Activated CD4-positive, alpha-beta T cell treated with anti-CD3 and anti-CD28 coated beads, Interleukin-2, amount 50 U/mL, for 1 hour (primary cell): Measurements from ENCODE around the gene ACTG1.

Experiments
- DNase-seq: peaks from one replicate; pipeline ENCODE4 v3.0.0-alpha.2; 2020

Gene ACTG1

DNA sequence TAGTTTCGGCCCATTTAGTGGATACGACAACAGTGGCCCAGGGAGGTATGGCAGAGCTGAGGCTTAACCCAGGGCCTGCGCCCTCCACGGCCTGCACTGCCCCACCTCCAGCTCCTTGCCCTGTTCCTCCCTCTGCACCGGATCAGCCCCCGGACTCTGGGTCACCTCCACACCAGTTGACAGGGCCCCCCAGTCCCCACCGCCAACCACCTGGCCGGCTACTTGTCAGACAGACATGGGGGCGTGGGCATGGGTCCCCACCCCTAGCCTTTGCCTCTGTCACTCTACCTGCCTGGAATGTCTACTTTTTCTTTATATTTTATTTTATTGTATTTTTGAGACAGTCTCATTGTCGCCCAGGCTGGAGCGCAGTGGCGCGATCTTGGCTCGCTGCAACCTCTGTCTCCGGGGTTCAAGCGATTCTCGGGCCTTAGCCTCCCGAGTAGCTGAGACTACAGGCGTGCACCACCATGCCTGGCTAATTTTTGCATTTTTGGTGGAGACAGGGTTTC, 3.0 kb upstream of the ACTG1 start:
- no peak for DNase-seq

DNA sequence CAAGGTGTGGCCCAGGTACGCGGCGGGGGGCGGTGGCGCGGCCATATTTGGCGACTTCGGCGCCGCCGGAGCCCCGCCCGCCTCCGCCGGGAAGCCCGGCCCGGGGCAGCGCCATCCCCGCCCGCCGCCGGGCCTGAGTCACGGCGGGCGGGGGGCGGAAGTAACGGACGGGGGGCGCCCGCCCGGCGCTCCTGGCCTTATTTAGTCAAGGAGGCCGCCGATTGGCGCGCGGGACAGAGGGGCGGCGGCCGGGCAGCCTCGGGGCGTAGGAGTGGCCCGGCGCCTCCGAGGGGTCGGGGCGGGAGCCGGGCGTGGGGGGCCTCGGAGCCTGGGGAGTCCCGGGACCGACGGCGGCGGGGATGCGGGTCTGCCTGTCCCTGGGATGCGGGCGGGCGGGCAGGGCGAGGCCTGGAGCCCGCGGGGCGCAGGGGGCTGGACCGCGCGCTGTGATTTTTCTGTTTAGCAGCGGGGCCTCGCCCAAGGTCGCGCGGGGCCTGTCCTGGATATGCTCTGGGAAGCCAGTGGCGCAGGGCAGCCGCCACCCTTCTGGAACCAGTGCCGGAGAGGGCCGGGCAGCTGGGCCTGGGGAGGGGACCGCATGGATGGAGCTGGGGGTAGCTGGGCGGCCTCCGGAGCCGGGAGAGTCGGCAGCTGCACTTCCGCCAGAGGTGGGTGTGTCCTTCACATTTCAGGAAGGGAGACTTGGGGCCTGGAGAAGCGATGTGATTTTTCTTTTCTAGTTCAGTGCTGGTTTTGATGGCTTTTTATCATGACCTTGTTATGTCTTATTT, 2.3 kb upstream of the ACTG1 start:
- peak; percentile 64 for DNase-seq

DNA sequence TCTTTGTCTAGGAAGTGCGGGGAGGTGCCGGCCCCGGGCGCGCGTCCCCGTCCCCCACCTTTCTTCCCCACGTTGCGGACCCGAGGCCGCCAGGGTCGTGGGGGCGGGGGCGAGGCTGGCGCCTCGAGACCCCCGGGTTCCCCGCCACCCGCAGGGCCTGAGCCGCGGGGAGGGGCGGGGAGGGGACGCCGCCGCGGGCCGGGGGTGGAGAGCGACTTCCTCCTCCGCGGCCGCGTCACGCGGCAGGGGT, 1.8 kb upstream of the ACTG1 start:
- DNase-seq: no peak

DNA sequence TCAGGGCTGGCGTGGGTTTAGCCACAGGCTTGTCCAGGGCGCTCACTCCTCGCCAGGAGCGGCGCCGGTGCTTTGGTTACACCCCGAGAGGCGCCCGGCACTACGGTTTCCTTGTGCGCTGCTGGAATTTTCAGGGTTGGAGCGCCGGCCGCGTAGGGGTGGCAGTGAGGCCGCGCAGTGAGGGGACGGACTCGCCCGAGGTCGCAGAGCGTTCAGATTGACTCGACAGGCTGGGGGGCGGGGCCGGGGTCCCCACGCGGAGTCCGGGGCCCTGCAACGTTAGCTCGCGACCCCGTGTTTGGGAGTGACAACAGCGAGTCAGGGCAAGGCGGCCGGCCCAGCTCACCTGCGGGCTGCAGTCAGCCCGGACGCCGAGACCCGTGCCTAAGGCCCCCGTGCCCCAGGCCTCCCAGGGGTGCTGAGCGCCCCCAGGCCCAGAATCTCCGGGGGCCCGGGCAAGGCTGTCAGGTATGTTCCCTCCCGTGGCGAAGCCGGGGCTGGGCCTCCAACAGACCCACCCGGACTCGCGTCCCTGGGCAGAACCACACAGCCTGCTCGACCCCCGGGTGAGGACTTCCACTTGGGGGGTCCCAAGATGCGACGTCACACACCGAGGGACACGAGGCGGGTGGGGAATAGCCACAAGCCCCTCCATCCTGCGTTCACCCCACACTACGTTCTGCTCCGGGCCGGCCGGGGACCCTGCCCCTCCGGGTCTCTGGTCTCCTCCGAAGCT, 1.3 kb upstream of the ACTG1 start:
- DNase-seq: peak; percentile 22

DNA sequence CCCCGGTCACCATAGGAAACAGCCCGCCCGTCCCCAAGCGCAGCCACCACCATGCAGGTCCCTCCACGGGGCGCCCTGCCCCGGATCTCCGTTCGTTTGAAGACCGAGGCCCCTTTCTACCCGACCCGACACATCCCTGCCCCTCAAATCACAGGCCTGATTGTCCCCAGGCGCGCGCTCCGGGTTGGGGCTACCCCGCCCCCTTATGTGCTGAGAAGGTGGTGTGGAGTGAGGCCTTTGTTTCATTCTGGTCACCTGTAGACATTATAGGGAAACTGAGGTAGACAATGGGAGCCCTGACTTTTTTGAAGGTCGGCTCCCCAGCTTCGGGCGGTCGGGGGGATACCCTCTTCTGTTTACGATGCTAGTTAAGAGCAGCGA, 763 bp upstream of the ACTG1 start:
- peak; percentile 46 for DNase-seq

DNA sequence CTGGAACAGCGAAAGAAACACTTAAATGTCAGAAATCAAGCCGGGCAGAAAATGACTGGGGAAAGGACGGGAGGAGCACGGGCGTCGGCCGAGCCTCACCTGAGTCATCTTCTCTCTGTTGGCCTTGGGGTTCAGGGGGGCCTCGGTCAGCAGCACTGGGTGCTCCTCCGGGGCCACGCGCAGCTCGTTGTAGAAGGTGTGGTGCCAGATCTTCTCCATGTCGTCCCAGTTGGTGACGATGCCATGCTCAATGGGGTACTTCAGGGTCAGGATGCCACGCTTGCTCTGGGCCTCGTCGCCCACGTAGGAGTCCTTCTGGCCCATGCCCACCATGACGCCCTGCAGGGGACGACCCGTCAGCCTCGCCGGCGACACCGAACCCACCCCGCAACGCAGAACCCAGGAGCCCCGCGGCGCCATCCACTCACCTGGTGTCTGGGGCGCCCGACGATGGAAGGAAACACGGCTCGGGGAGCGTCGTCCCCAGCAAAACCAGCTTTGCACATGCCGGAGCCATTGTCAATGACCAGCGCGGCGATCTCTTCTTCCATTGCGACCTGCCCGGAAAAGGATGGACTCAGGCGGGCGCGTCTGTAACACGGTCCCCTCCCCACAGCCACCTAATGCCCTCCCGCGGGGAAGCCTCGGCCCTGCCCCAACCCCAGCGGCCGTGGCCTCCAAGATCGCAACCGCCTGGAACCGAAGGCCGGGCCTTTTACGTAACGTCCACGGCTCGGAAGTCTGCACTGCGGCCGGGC, 616 bp downstream of the ACTG1 start:
- peak; percentile 33 for DNase-seq

DNA sequence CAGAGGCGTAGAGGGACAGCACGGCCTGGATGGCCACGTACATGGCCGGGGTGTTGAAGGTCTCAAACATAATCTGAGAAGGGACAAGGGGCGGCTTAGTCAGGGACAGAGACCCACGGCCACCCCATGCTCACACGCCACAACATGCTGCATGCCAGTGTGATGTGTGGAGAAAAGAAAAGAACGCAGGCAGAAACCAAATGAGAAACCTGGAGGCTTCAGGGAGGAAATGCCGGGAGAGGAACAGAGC, 1.1 kb downstream of the ACTG1 start:
- no peak for DNase-seq

DNA sequence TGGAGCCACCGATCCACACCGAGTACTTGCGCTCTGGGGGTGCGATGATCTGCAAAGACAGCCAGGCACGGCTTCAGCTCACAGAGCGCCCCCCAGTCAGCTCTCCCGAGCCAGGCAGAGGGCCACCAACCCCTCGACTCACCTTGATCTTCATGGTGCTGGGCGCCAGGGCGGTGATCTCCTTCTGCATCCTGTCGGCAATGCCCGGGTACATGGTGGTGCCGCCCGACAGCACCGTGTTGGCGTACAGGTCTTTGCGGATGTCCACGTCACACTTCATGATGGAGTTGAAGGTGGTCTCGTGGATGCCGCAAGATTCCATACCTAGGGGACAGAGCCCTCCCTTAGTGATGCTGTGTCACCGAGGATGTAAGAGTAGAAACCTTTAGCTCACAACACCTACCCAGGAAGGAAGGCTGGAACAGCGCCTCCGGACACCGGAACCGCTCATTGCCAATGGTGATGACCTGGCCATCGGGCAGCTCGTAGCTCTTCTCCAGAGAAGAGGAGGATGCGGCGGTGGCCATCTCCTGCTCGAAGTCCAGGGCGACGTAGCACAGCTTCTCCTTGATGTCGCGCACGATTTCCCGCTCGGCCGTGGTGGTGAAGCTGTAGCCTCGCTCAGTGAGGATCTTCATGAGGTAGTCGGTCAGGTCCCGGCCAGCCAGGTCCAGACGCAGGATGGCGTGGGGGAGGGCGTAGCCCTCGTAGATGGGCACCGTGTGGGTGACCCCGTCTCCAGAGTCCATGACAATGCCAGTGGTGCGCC, 1.6 kb downstream of the ACTG1 start:
- peak; percentile 38 for DNase-seq

DNA sequence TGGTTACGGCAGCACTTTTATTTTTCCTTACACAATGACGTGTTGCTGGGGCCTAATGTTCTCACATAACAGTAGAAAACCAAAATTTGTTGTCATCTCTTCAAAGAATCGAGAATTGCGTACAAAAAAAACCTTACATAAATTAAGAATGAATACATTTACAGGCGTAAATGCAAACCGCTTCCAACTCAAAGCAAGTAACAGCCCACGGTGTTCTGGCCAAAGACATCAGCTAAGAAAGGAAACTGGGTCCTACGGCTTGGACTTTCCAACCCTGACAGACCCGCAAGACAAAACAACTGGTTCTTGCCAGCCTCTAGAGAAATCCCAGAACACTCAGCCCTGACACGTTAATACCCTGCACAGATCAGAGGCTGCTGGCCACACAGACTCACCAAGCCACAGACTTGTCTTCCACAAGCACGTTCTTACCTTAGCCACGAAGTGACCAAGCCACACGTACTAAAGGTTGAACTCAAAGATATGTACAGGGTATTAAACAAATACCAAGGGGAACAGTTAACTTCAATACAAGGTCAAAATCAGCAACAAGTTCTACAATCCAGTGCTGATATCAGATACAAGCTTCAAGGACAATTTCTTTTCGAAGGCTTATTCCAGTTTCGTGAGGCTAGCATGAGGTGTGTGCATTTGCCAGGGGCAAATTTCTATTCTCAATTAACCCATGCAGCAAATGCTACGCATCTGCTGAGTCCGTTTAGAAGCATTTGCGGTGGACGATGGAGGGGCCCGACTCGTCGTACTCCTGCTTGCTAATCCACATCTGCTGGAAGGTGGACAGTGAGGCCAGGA, 2.4 kb downstream of the ACTG1 start:
- no peak for DNase-seq

DNA sequence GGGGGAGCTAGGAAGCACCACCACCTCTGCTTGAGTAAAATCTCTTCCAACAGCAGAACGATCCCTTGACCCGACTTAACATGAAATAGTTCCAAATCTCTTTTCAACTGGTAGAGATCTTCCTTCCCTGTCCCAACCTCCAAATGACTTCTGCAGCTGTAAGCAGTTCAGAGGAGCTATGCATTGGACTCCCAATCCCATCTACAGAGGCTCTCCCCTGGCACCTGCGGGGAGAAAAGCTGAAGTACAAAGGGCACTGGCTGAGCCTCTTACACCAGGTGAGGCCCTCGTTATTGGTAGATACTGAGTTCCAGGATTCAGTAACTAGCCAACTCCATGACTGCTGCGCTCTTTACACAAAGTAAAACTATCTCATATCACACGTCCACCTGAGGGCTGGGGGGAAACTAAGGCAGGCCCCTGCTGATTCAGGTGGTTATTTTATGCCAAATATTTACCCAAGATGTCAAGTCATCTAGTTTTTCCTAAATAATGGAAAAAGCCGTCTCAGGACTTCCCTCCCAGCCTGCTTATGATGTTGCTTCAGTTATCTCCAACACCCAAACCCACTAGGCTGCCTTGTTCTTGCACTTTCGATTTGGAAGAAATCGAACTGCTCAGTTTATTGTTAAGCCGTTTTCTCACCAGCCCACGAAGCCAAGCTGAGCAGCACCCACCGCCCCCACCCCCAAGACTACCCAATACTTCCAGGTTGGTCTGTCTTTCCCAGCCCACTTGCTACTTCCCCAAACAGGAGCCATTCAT, 3.2 kb downstream of the ACTG1 start:
- no peak for DNase-seq

DNA sequence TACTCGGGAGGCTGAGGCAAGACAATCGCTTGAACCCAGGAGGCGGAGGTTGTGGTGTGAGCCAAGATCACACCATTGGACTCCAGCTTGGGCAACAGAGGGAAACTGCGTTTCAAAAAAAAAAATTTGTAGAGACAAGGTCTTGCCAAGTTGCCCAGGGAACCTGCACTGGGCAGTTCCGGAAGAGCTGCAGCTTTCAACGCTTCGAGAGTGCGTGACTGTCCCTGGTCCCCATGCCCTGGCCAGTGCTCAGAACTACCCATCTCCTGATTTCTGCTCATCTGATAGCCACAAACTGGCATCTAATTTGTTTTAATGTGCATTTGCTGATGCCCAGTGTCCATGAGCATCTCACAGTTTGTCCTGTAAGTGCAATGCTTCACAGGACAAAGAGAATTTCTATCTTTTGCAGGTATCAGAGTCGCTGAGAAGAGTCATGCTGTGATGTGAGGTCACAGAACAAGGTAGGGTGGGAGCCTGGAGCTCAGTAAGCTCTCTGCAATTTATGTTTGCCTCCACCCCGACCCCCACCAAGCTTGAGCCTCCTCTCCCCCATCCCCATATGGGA, 3.9 kb downstream of the ACTG1 start:
- DNase-seq: no peak

DNA sequence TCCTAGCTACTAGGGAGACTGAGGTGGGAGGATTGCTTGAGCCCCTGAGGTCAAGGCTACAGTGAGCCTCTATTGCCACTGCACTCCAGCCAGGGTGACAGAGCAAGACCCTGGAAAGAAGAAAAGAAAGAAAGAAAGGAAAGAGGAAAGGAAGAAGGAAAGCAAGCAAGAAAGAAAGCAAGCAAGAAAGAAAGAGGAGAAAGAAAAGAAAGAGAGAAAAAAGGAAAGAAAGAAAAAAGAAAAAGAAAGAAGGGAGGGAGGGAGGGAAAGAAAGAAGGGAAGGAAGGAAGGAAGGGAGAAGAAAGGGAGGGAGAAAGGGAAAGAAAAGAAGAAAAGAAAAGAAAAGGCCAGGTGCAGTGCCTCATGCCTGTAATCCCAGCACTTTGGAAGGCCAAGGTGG, 9.0 kb downstream of the ACTG1 start:
- DNase-seq: no peak

DNA sequence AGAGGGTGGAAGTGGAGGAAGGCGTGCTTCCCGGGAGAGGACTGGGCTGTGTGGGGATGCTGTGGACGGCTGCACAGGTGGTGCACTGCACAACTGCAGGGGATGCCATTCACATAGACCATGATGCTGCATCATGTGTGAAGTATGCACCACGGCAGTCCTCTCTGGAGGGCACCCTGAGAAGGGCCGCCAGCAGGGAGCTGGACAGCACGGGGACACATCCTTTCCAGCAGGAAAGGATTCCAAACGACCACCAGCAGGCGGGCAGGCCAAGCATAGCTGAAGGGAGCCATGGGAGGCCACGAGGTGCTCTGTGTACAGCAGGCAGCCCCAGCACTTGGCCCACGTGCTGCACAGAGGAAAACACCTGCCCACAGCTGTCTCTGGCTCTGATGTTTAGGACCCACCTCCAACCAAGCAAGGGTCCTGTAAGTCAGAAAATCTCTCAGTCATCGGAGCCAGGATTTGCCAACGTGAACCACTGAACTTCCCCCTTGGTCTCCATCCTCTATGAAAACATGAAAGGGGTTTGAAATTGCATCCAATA, 10.1 kb downstream of the ACTG1 start:
- no peak for DNase-seq

DNA sequence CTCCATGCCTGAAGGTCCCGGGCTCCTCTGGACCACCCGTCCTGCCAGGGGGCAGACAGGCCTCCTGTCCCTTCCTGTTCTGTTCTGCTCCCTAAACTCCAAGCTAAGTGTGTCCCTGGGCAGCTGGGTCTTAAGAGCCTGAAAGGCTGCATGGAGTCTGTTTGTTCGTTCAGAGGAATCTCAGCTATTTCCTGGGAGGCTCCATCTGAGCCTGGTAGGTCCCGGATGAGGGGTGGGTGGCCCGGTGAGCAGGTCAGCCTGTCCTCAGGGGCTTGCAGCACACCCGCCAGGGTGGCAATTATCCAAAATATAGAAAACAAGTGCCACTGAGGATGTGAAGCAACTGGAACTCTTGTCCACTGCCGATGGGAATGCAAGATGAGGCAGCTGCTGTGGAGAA, 12.6 kb downstream of the ACTG1 start:
- DNase-seq: no peak

DNA sequence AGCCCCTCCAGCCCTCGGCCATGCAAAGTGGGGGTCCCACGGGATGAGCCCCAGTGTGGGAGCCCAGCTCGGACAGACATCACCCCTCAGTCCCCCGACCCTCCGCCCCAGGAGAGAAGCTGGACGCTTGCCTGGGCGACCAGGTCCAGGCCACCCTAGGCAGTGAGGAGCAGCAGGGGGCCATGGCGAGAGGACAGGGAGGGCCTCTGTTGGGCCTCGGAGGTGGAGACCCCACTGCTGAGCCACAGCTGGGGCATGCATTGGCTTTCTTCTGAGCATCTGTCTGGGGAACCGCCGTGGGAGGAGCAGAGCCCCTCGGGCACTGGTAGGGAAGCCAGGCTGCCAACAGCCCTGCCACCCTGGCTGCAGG, 13.0 kb downstream of the ACTG1 start:
- no peak for DNase-seq

DNA sequence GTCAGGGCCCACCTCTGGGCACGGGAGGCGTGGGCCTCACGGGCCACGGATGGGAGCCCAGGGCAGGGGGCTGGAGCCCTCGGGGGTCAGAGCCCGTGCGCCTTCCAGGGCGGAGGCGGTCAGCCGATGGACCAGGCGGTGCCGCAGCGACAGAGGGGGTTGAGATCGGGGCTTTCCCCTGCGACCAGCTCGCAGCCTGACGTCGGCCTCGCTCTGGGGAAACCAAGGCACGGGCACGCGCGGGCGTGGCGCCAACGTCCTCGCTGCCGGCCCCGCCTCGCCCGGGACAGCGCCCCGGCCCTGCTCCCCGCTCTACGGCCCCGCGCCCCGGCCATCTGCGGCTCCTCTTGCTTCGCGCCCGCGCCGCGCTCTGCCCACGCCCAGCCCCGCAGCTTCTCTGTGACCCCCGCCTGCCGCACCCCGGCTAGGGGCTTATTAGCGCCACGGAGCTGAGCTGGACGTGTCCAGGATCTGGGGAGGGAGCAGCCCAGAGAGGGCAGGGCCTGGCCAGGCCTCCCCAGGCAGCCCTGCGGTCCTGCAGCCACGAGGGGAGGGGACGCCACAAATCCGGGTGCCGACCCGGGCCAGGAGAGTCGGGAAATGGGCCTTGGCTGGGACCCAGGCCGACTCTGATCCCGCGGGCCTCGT, 13.5 kb downstream of the ACTG1 start:
- DNase-seq: no peak

DNA sequence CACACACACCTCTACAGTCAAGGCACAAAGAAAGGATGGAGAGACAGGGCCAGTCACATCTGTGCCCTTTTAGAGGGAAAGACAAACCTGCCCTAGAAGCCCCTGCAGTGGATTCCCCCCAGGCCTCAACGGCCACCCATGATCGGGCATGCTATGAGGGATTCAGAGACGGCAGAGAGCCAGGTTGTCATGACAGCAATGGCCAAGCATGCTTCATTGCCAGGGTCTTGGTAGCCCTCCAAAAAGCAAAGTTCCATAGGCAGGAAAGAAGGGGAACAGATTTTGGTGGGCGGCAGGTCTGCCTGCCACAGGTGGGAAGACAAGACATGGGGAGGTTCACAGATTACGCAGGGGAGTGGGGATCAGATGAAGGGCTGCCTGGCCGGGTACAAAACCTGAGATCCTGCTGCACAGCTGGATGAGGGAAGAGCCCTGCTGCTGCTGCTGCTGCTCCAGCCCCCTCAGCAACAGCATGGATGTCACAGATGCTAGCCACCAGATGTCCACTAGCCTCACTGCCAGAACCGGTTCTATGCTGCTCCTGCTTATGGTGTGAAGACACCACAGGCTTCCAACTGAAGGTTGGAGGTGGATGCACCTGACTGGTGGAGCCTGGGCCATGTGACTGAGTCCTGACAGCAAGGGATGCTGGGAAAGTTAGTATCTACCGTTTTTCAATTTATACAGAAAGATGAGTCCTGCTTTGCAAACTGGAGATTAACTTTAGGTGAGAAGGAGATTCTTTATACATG, 17.8 kb downstream of the ACTG1 start:
- DNase-seq: no peak

DNA sequence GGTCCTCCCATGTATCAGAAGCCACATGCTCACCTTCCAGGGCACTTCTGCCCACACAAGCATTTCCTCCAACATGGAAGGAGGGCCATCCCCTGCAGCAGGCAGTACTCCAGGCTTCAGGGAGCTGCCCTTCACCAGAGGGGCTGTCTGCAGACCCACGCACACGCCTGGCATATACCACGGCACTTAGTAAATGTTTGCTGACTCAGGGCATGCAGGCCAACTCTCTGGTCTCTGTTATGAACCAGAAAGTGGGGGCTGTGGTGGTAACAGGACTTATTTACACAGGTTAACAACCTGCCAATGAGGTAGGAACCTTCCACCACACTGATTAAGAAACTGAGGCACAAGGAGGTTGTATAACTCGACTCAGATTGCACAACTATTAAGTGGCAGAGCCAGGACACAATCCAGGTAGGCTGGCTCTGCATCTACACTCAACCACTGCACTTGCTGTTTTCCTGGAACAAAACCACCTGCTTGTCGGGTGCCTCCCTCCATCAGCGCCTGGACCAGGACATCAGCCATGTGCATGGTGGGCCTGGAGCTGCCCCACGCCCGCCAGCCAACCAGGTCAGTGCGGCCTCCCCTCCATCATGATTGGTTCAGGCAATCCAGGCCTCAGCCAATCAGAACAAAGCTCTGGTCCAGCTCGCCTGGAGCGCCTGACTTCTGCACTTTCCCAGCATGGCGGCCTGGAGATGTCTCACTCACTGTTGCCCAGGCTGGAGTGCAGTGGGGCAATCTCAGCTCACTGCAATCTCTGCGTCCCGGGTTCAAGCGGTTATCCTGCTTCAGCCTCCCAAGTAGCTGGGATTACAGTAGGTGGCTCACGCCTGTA, 19.2 kb downstream of the ACTG1 start:
- DNase-seq: no peak

DNA sequence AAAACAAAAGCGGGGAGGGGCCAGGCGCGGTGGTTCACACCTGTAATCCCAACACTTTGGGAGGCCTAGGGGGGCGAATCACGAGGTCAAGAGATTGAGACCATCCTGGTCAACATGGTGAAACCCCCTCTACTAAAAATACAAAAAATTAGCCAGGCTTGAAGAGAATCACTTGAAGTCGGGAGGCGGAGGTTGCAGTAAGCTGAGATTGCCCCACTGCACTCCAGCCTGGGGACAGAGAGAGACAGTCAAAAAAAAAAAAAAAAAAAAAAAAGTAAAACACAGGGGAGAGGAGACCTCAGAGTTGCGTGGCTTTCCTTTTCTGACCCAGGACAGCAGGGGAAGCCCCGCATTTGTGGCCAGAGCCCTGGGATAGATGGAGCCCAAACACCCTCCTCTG, 19.9 kb downstream of the ACTG1 start:
- no peak for DNase-seq
